Measurements from ENCODE around the gene PARD3. TPM values are rescaled to one million over a fixed set of nuclear protein-coding genes. Genes with fewer than 3 reads are reported as not detected.

PARD3 gene
- total RNA-seq, 1 donor from 2014 or later: 76.4 TPM

DNA sequence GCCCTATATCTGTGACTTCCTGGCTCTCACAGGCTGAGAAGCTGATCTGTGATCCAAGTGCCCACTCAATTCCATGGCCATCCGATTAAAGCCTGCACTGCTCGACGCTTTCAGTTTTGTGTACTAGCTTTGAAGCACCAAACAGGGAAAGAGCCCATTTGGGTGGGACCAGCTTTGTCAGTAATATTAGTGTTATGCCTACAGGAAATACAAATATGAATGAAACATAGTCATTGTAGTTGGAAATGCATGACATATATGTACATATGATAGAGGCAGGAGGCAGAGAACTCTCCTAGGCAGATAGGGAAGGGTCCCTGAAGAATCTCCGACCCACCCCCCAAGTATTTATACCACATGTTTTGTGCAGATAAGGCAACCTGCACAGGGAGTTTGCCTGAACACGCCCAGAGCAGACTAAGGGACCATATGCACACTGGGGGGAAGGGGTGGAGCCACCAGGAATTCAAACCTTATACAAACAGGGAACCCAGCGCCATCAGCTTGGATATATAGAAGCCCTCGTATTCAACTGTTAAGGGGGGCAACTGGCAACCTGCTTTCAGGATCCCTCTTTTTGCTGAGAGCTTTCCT lies 653.2 kb downstream of the PARD3 start:
- TF ChIP-seq, protein P1, sequence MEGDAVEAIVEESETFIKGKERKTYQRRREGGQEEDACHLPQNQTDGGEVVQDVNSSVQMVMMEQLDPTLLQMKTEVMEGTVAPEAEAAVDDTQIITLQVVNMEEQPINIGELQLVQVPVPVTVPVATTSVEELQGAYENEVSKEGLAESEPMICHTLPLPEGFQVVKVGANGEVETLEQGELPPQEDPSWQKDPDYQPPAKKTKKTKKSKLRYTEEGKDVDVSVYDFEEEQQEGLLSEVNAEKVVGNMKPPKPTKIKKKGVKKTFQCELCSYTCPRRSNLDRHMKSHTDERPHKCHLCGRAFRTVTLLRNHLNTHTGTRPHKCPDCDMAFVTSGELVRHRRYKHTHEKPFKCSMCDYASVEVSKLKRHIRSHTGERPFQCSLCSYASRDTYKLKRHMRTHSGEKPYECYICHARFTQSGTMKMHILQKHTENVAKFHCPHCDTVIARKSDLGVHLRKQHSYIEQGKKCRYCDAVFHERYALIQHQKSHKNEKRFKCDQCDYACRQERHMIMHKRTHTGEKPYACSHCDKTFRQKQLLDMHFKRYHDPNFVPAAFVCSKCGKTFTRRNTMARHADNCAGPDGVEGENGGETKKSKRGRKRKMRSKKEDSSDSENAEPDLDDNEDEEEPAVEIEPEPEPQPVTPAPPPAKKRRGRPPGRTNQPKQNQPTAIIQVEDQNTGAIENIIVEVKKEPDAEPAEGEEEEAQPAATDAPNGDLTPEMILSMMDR (IDR thresholded peaks at IDR 0.05; ENCODE audit: insufficient read depth, low read length, poor library complexity, severe bottlenecking): no peak
- no peak for DNase-seq (ENCODE audit: low read depth)
- Histone ChIP-seq H3K36me3 (ENCODE audit: control insufficient read depth, insufficient read depth, low read length) (no peaks in the 10 kb centered on the region), H3K4me3 (ENCODE audit: low read depth, low read length) (no peak overlapping the region), H3K27me3 (ENCODE audit: control insufficient read depth, insufficient read depth, low read length) (no peaks in the 10 kb centered on the region)

DNA sequence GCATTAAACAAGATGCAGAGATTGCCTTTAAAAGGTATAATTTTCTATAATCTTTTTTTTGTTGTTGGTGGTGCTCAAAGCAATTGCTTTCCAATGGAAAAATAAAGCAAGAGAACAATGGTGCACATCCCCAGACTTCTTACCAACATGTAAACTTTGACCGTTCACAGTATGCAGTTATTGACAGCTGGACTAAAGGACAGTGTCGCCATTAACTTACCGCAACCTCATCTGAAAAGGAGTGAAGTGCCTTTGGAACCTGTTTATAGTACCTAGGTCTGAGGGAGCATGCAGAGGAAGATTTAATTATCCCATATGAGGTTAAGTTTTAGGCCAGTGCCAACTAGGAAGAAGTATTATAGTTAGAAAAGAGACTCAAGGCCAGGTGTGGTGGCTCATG lies 654.5 kb downstream of the PARD3 start:
- no peak overlapping the region for H3K4me3 ChIP-seq (ENCODE audit: low read depth, low read length)
- H3K27me3 ChIP-seq (ENCODE audit: control insufficient read depth, insufficient read depth, low read length): no peaks in the 10 kb centered on the region
- DNase-seq (ENCODE audit: low read depth): no peak
- TF ChIP-seq, protein P1 (IDR thresholded peaks at IDR 0.05; ENCODE audit: insufficient read depth, low read length, poor library complexity, severe bottlenecking): no peak
- H3K36me3 ChIP-seq (ENCODE audit: control insufficient read depth, insufficient read depth, low read length): no peaks in the 10 kb centered on the region

DNA sequence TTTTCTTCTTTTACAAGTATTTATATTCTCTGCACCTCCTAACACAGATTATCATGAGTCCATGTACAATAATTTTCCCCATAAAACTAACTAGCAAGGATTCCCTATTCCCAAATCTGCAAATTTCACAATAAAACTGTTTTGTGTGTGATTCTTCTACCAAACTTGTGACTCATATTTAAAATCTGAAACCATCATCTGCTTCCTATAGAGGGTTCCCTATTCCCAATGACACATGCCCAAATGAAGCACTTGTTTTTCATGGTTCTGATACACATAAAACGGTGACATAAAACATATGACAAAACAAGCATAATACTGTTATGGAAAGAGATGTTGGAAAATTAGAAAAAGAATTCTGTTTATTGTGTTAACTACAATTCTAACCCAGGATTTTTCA lies 657.6 kb downstream of the PARD3 start:
- H3K36me3 ChIP-seq (ENCODE audit: control insufficient read depth, insufficient read depth, low read length): no peaks in the 10 kb centered on the region
- no peak for DNase-seq (ENCODE audit: low read depth)
- TF ChIP-seq, protein P1 (IDR thresholded peaks at IDR 0.05; ENCODE audit: insufficient read depth, low read length, poor library complexity, severe bottlenecking): no peak
- H3K4me3 ChIP-seq (ENCODE audit: low read depth, low read length): no peak overlapping the region
- H3K27me3 ChIP-seq (ENCODE audit: control insufficient read depth, insufficient read depth, low read length): no peaks in the 10 kb centered on the region

DNA sequence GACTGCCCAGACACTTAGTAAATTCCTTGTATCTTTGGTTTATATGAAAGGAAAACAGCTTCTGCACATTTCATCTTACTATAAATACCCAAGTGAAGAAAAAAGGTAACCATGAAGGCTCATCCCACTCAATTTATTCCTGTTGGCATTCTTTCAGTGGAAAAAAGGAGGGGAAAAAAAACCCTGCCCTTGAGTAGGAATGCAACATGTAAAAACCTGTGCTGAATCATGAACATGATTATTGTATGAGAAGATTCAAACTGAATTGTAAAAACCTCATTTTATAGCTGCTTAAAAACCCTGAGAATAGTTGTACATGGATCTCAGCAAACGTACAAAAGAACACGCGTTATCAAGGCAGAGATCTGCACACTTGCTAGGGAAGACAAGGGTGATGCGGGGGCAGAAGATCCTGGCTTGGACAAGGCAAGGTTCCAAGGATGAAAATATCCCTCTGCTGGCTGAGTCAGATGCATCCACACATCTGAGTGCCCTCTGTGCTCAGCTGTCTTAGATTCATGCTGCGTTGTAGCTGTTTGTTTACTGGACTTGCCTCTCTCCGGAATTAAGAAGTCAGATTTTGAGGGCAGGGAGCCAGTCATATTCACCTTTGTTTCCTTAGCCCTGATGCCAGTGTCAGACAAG lies 658.2 kb downstream of the PARD3 start:
- TF ChIP-seq, protein P1 (IDR thresholded peaks at IDR 0.05; ENCODE audit: insufficient read depth, low read length, poor library complexity, severe bottlenecking): no peak
- H3K27me3 ChIP-seq (ENCODE audit: control insufficient read depth, insufficient read depth, low read length): no peaks in the 10 kb centered on the region
- H3K36me3 ChIP-seq (ENCODE audit: control insufficient read depth, insufficient read depth, low read length): no peaks in the 10 kb centered on the region
- no peak for DNase-seq (ENCODE audit: low read depth)
- no peak overlapping the region for H3K4me3 ChIP-seq (ENCODE audit: low read depth, low read length)

DNA sequence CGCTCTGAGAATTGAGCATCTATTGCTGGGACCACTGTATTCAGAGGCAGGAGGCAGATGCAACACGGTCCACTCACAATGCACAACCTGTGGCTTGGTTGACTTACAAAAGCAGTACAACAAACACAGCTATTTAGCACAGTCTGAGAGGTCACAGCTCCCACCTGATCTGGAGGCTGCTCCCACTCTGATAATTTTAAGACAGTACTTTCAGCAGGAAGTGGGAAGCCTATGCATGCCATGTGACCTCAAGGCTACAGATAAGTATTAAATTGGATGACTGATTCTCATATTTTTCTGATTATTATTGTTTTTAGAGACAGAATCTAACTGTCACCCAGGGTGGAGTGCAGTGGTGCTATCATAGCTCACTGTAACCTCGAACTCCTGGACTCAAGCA lies 659.3 kb downstream of the PARD3 start:
- no peaks in the 10 kb centered on the region for H3K36me3 ChIP-seq (ENCODE audit: control insufficient read depth, insufficient read depth, low read length)
- no peak for DNase-seq (ENCODE audit: low read depth)
- no peak overlapping the region for H3K4me3 ChIP-seq (ENCODE audit: low read depth, low read length)
- H3K27me3 ChIP-seq (ENCODE audit: control insufficient read depth, insufficient read depth, low read length): no peaks in the 10 kb centered on the region
- TF ChIP-seq, protein P1 (IDR thresholded peaks at IDR 0.05; ENCODE audit: insufficient read depth, low read length, poor library complexity, severe bottlenecking): no peak

Data from kidney epithelial cell (primary cell).